Choroid plexus epithelial cell (primary cell): ENCODE data around the gene TIMM23B.

Source experiments
- DNase-seq: peaks from one replicate; pipeline ENCODE4 v3.0.0-alpha.2; 2010; ENCODE audit warnings: low read depth
- H3K4me3 ChIP-seq: 2 replicates; pipeline ENCODE4 v1.5.1; 2011; ENCODE audit warnings: low read depth, mild to moderate bottlenecking, control low read depth, low read length, moderate library complexity
- TF ChIP-seq, protein P1 (sequence below): conservative IDR thresholded peaks from 2 replicates; pipeline ENCODE4 v1.5.1; 2011; ENCODE audit warnings: low read depth, mild to moderate bottlenecking, control low read depth, inconsistent platforms, low read length, moderate library complexity

The TIMM23B gene

GRCh38 chr10:50021646-50022045 lies 79.8 kb downstream of the TIMM23B start:
- TF ChIP-seq, protein P1, sequence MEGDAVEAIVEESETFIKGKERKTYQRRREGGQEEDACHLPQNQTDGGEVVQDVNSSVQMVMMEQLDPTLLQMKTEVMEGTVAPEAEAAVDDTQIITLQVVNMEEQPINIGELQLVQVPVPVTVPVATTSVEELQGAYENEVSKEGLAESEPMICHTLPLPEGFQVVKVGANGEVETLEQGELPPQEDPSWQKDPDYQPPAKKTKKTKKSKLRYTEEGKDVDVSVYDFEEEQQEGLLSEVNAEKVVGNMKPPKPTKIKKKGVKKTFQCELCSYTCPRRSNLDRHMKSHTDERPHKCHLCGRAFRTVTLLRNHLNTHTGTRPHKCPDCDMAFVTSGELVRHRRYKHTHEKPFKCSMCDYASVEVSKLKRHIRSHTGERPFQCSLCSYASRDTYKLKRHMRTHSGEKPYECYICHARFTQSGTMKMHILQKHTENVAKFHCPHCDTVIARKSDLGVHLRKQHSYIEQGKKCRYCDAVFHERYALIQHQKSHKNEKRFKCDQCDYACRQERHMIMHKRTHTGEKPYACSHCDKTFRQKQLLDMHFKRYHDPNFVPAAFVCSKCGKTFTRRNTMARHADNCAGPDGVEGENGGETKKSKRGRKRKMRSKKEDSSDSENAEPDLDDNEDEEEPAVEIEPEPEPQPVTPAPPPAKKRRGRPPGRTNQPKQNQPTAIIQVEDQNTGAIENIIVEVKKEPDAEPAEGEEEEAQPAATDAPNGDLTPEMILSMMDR = no peak
- DNase-seq = no peak
- no peak overlapping the region for H3K4me3 ChIP-seq
